GM19193 (cell line): ENCODE data around the gene ARMH1.

Experiments
- POLR2A ChIP-seq: IDR thresholded peaks from 4 replicates; pipeline ENCODE4 v1.6.1; 2011; ENCODE audit not compliant: insufficient read depth, insufficient read length; ENCODE audit errors: extremely low read depth

Gene ARMH1

DNA sequence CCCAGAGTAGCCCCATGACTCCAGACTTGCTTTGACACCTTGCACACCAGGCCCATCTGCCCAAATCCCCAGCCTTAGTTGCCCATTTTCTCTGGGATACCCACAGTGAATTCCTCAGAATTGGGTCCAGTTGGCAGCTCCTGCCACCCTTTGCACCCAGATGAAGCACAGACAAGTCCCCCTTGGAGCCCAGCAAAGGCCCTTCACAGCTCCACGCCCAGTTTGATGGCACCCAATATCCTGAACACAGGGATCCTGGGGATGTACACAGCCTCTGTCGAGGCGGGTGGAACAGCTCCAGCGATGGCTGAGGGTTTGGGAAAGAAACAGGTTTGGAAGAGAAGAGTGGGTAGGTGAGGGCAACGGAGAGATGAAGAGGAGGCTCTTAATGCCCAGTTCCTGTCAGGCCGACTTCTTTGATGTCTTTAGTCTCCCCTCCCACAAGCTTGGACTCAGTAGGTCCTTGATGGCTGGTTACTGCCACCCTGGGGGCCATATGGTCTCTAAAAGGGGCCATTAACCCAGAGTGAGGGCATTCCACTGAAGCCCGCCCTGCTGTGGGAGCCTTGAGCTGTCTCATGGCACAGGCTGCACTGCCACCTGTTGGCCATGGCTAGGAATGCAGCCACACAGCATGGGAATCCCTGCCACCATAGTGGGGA is 21.9 kb upstream of the ARMH1 start:
- TF ChIP-seq POLR2A, result no peak

DNA sequence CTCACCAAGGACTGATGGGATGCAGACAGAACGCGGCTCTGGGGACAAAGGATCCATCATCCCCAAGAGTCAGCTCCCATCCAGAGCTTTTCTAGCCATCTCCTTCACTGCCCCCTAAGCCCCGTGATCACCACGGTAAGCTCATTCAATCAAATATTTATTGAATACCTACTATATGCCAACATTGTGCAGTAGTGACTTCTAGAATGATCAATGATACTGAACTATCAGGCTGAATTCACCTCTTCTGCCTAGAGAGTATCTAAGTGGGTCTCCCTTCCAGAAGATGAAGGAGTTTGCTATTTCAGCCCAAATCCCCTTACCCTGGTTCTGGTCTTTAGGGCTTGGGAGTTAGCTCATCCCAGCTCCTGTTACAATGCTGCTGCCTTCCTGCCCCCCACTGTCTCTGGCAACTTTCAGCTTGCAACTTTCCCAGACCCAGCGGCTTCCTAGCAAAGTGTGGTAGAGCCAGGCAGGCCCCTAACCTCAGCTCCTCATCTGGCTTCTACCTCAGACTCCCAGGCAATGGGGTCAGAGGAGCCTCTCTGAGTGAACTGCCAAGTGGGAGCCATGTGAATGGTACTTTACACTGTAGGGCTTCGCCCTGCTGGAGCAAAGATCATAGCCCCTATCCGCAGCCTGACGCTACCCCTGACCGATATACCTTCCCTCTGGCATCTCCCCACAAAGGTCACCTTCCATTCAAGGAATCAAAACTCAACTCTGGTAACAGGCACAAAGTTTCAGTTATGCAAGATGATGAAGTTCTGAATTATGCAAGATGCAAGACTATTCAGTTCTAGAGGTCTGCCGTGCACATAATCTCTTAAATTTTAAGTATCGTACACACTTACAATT is 21.2 kb upstream of the ARMH1 start:
- TF ChIP-seq POLR2A, result no peak

DNA sequence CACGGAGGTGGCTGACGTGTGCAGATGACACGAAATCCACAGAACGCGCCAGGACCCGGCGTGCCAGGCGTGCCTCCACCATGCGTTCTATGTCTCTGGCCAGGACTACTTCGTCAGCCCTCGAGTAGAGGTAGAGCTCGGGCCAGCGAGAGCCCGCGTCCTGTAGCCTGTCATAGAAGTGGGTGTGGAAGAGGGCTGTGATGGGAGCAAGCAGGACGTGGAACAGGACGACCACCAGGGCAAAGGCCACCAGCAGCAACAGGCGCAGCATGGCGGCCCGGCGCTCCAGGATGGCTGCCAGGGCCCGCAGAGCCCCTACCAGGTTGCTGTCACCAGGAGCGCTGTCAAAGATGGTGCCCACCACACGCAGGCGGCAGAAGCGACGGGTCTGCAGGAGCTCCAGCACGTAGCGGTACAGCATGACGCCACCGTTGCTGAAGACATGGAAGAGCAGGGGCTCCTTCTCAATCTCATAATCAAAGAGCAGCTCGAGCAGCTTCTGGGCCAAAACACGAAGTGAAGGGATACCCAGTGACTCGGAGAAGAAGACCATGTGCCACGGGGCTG is 19.8 kb upstream of the ARMH1 start:
- TF ChIP-seq POLR2A, result no peak

DNA sequence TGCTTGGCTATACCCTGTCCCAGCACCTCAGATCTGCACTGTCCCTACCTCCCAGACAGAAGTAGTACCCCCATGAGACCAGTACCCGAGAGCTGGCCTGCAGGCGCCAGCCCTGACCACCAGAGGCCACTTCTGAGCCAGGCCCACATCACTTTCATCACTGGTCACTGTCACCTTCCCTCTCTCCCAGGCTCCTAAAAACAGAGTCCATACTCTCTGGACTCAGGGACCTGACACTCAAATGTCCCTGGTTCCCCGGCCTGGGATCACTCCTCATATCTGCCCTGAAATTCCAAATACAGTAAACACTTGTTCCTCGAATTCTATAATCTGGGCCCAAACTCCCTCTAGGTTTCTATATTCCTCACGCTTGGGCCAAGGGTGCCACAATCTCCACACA is 18.9 kb upstream of the ARMH1 start:
- no peak for TF ChIP-seq POLR2A

DNA sequence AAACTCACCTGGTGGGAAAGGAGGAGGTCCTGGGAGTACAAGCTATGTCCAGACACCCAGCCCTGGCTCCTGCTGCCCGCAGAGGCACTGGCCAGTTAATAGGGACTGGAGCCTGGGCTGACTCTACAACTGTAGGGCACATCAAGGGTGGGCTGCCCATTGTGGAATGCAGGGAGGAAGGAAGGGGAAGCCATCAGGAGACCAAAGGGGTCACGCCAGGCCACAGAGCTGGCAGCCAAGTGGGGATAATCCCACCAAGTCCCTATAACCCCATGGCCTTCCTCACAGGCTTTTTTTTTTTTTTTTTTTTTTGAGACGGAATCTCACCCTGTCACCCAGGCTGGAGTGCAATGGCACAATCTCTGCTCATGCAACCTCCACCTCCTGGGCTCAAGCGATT is 14.9 kb upstream of the ARMH1 start:
- no peak for TF ChIP-seq POLR2A

DNA sequence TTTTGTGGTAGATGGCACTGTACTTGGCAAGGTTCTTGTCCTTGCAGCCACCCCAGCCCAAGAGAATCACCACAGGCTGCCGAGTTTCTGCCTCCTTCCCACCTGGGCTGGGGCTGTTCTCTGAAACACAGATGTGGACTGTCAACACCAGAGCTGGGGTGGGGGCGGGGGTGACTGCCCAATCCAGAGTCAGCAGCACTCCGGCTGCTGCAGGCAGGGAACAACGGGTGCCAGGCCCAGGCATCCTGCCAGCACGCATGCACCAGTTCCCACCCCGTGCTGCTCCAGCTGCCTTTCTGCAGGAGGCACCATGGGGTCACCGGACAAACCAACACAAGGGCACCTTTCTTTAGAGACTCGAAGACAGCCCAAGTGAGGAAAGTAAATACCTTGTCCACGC is 14.3 kb upstream of the ARMH1 start:
- no peak for TF ChIP-seq POLR2A

DNA sequence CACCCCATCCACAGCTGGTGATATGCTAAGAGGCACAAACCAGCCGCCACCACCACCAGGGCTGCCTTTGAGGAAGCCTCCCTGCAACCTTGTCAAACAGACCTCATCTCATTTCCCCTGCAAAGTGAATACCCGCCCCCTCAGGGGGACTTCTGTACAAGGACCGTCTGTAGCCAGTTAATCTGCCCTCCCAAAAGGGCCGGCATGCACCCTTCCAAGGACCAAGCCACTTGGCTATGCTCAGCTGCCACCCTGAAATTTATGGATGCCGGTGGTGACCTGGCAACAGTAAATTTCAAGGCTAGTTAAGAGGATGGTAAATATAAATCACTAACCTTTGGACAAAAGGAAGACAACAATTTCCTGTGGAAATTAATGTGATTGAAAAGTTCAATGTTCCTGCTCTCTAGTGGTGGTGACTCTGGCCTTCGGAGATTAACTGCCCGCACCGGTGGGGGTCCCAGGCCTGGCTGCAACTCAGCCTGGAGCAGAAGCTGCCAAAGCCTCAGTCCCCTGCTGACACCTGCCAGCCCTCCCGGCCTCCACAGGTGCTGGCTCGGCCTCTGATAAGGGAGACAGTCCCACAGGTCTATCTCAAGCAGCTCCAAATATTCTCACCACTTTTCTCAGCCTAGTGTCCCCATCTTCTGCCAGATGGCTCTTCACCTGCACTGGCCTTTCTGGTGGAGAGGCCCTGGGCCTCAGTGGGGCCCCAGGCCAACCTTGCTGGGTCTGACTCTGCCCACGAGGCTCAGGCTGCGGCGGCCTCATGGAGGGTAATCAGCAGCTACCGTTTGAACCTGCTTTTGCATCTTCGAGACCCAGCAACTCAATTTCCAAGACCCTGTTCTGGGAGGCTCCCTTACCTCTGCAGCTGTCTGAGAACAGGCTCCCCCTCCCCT is 12.5 kb upstream of the ARMH1 start:
- no peak for TF ChIP-seq POLR2A

DNA sequence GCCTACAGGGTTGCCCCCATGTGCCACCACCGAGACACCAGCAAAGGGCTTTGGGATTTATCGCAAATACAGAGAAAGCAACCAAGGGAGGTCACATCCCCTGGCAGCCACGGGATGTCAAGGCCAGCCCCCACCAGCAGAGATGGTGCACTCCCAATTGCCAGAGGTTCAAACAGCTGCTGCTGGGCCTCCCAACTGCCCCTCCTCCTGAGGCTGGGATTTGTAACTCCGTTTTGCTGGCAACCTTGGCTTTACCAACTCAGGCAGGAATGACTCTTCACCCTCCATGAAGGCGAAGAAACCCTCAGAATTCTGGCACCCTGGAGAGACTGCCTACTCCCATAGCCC is 11.9 kb upstream of the ARMH1 start:
- no peak for TF ChIP-seq POLR2A

DNA sequence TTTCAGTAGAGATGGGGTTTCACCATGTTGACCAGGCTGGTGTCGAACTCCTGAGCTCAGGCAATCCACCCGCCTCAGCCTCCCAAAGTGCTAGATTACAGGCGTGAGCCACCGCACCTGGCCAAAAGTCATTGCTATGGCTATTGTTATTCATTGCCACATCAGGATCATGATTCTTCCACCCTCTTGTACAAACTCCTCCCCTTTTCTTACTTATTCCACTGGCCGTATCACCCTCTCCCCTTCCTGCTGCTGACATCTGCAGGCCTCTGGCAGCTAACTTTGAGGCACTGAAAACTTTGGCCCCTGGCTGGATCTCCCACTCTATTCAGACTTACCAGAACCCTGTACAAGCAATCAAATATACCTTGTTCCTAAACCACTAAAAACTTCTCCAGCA is 11.1 kb upstream of the ARMH1 start:
- TF ChIP-seq POLR2A, result no peak

DNA sequence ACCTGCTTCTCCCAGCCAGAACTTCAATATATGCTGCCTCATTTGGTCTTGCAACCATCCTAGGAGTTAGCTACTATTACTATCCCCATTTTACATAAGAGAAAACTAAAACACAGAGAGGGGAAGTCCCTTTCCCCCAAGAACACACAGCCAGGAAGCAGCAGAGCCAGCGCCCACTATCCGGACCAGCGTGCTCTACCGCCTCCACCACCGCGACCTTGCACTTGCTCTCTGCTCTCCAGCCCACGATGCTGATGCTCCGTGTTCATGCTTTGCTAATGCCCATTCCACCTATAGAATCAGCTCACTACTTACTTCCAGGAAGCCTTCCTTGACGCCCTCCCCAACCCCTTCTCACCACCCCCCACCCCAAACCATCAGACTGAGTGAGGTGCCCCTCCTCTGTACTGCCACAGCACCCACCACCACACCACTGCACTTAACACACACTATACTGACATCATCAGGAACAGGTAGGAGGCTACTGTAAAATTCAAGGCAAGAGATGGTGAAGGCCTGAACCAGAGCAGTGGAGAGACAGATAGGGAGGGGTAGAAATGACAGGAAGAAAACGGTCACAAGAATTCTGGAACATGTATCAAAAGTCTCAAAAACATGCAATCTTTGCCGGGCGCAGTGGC is 9.7 kb upstream of the ARMH1 start:
- TF ChIP-seq POLR2A, result no peak

DNA sequence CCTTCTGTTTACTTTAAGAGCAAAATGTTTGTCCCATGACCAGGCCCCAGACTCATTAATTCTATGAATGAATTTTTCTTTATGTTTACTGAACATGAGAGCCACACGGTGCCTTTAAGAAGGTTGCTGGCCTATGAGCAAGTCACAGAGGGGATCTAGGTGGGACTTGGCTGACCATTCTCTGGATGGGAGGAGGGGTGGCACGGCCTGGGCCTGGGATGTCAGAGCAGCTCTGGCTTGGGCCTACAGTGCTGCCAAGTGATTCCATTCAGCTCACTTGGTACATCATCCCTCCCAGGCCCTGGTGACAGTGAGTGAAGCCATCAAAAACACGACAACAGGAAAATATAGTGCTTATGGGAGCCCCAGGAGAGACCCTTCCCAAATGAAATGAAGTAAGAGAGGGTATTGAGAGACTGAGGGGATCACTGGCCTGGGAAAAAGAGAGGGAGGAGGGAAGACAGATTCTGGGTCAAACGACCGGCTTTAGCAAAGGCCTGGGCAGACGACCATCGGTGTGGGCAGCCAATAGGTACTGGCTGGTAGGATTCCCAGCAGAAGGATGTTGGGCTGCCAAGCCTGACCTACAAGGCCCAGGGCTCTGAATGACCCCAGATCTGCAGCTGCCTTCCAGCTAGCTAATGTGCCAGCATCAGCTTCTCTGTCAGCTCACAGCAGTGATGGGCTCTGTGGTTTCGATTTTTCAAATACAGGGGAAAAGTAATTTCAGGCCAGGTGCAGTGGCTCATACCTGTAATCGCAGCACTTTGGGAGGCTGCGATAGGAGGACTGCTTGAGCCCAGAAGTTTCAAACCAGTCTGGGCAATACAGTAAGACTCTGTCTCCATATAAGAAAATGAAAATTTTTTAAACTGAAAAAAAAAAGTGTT is 3.5 kb upstream of the ARMH1 start:
- TF ChIP-seq POLR2A, result no peak

DNA sequence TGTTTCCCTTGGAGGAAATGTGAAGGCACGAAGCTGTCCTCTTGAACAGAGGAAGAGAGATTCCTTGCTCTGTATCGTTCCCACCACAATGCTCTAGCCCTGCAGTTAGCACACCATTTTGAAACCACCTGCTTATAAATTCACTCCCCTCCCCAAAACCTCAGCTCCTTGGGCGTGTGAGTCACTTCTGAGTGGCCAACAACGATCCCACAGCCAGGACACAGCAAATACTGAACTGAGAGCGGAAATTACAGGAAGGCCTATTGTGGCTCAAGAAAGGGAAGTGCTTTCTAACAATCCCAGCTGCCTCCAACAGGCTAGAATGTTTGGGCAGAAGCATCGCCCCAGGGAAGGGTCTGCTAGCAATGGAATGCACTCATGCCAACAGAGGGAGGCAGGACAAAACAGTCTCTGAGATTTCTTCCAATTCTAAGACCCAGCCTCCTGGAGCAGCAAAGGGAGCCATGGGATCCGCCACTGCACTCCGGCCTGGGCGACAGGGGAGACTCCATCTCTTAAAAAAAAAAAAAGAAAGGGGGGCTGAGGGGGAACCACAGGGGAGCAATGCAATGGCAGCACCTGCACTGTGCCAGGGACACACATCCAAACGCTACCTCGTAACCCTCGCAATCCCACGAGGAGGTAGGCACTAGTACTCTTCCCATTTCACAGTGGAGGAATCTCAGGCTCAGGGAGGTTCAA is 2.1 kb upstream of the ARMH1 start:
- TF ChIP-seq POLR2A, result peak; percentile 21
